ENCODE results near the gene CDK15.

Gene CDK15

DNA sequence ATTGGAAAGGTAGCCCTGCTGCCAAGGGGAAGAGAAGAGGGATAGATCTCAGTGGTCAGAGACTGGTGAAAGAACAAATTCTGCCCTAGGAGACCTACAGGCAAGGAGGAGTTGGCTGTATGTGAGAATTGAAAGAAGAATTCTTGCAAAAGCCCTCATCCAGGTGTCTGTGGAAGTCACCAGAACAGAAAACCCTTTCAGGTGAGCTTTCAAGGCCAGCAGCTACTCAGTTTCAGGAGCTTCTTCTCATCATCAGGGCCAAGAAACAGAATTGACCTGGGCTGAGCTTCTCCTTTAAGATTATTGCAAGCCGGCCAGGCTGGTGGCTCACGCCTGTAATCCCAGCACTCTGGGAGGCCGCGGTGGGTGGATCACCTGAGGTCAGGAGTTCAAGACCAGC is 110.2 kb downstream of the CDK15 start:
- no peak for DNase-seq

DNA sequence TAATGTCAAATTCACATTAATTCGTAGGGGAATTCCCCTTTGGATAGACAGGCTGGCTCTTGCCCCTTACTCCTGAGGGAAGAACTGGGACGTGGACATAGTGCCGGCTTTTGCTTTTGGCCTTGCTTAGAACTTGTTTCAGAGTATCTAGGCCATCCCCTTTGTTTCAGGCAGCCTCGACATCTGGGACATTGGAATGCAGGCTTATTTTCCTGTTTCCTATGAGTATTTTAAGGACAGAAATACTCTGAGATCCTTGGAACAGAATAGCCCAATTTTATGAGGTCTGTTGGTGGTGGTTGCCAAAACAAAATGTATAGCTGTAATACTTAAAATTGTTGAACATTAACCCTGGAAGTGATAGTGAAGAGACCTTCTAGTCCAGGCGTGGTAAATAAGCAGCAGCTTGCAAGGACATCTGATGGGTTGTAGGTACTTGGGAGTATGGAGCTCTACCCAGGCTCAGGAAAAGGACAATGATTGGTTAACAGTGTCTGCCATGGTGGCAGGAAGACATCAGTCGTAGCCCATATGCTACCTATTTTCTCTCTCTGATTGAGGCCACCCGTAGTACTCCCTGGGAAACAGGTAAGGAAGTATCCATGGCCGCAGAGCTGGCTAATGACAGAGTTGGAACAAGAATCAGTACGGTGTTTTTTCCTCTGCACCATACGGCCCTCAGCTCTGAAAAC is 112.4 kb downstream of the CDK15 start:
- DNase-seq, result no peak

DNA sequence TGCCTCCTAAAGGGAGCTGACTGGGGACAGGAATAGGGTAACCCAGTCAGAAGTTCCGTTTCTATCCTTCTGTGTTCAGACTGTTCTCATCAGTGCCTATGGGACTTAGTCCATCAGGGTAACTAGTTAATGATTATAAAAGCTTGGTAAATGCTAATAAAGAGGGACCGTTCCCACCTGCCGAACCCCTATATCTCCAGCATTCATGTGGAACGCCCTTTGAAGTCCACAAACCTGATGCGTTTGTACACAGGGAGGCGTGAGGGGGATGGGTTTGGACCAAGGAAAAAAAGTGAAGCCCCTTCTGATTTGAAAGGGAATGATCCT is 112.9 kb downstream of the CDK15 start:
- no peak for DNase-seq

GRCh38 chr2:201923436-201924328 is 117.3 kb downstream of the CDK15 start:
- no peak for DNase-seq

DNA sequence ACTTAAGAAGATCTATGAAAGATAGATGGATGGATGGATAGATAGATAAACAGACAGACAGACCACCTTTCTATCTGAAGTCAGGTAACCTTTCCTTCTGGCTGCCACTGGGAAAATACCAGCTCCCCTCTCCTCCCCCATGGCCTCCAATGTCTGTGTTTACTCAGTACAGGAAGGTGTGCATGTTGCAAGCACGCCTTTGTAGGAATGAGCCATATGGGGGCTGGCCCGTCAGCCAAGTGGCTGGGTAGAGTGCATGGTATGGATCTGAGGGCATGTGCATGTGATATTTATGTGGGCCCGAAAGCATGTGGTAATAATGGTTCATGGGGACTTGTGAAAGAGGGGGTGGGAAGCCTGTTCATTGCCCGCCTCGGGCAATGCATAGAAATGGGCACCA is 118.1 kb downstream of the CDK15 start:
- no peak for DNase-seq

DNA sequence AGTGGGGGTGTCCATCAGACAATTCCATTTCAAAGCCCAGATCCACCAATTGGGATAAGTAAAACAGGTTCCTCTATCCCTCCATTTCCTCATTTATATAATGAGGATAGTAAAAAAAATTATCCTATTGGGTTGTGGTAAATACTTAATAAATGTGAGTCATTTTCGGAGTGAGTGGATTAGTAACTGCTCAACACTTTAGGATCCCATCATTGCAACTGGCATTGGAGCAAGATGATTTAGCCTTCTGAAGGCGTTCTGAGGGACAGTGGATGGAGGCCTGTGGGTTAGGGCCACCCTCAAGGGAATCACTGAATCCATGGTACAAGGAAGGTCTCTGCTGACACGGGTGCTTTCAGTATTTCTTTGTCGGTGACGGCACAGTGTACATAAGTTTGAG is 118.7 kb downstream of the CDK15 start:
- DNase-seq, result no peak

GRCh38 chr2:201926067-201926466 is 119.7 kb downstream of the CDK15 start:
- DNase-seq, result no peak

GRCh38 chr2:201928363-201928762 is 122.0 kb downstream of the CDK15 start:
- no peak for DNase-seq

GRCh38 chr2:201929281-201930026 is 123.1 kb downstream of the CDK15 start:
- no peak for DNase-seq

GRCh38 chr2:201930043-201930442 is 123.7 kb downstream of the CDK15 start:
- no peak for DNase-seq

- no peak for DNase-seq
Measured at GRCh38 chr2:201930831-201931230, 124.5 kb downstream of the CDK15 start.

GRCh38 chr2:201931475-201931874 is 125.1 kb downstream of the CDK15 start:
- DNase-seq, result no peak

DNA sequence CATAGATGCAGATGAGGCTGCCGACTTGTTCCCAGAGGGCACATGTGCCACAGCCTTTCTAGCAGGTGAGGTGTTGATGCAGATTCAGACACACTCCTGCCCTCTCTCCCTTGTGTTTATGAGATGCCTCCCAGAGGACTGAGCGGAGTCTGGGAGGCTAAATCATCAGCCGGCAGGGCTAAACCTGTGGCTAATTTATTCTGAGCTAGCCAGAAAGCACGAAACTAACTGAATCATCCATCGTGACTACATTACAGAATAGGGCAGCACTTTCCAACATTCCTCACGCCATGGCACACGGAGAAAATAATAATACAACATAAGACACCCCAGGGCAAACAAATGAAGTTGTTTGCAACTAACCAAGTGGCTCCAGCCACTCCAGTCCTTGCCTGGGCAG is 125.6 kb downstream of the CDK15 start:
- DNase-seq, result no peak

- no peak for DNase-seq
Measured at GRCh38 chr2:201932511-201932910, 126.2 kb downstream of the CDK15 start.

- DNase-seq, result no peak
Measured at GRCh38 chr2:201933792-201934237, 127.5 kb downstream of the CDK15 start.

- no peak for DNase-seq
Measured at GRCh38 chr2:201936817-201937216, 130.5 kb downstream of the CDK15 start.

DNA sequence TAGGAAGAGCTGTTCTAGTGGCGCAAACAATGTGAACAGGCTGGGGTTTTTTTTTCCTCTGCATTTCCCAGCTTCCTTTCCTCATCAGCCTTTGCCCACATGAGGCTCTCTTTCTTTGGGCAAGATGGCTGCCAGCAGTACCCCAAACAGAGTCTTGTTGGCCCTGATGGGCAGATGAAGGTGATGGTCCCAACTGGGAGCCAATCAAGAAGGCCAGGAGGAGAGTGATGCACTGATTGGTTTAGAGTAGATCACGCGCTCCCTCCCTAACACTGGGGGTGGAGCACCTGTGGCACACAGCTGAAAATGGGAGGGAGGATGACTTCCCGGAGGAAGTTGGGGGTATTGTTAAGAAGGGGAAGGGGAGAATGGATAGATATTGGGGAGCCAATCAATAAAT is 131.0 kb downstream of the CDK15 start:
- no peak for DNase-seq

- DNase-seq, result no peak
Measured at GRCh38 chr2:201938156-201938775, 131.9 kb downstream of the CDK15 start.

DNA sequence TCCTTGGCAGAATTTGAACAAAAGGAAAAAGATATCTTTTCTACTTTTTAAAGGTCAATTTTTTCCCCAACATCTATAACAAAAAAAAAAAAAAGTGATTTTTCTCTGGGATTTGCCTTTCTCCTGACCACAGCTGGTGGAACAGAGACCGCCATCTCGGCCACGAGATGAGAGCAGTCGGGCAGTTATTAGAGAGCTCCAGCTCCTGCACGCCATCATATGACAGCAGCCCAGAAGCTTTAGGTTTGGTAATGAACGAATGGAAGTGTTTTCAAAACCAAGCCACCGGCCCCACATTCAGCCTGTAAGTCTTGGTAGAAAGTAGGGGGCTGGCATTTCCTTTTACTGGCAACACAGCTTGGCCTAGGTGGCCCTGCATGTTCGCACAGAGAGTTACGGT is 132.4 kb downstream of the CDK15 start:
- DNase-seq, result no peak

GRCh38 chr2:201939453-201939941 is 133.2 kb downstream of the CDK15 start:
- no peak for DNase-seq

- DNase-seq, result no peak
Measured at GRCh38 chr2:201942531-201942930, 136.2 kb downstream of the CDK15 start.

Data from activated T-cell treated with anti-CD3 and anti-CD28 coated beads for 4 hours (primary cell).